Stimulated activated naive CD4-positive, alpha-beta T cell treated with Interleukin-2 at 50 U/mL for 16 hours (primary cell): ENCODE measurements around the gene ABL1.

Source experiments
- DNase-seq: peaks from one replicate; lab custom pipeline; 2025; lab: John Stamatoyannopoulos, UW

The ABL1 gene

DNA sequence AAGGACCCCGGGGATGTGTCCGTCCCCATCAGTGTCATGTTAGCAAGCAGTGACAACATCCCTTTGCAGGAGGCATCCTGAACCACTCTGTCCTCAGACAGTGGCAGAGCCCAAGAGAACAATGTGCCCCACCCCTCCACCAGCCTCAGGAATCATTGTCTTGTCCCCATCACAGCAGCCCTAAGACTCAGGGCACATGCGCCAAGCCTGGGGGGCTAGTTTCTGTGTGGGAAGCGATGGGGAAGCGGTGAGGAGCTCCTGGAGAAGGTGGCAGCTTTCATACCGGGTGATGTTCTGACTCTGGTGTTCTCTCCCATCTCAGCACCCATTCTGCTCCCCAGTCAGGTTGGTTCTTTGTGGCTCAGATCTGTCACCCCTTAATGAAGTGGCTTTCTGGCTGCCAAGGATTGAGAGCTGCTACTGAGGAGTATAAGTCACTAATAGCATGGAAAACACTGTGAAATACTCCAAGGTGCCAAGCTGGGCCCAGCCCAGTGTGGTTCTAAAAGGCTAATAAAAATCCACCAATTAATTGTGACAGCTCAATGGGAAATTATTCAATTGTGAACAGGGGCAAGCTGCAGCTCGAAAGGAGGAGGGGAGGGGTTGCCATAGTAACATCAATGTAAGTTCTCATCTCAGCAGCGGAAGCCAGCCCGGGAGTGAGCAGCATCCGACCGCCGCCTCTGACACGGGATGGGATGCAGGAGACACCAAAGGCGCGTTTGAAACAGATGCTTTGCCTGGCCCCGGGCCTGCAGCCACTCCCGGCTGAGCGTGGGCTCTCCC, 56.8 kb downstream of the ABL1 start:
- no peak for DNase-seq

DNA sequence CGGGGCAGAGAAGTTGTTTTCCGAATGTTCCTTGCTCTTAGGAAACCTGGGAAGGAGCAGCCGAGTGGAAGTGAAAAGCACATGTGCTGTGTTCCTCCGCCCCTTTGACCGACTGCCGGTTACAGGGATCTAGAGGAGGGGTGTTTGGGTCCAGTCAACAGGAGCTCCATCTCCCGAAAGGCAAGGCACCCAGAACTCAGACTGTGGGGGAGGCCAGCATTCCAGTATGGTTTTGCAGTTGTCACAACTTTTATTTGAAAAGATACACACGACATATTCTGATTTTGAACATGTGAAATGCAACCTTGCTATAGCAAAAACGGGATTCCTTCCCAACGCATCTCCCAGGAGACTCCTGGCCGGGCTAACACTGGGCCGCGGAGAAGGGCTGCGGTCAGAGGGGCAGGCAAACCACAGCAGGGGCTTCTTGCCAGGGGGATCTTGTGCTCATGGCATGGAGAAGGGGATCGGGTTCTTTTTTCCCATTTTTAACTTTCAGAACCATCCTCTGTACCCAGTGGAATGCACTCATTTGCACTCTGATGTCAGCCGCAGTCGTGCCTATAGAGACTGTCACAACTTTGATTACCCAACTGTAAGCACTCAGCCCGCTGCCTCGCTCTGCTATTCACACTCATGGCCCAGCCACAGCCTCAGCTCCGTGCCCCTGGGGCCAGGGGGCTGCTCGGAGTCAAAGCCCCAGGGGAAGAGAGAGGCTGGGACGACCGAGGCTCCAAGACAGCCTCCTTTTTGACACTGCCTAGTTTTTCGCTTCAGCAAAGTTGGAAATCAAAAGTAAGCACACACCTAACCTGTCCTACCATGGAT, 57.6 kb downstream of the ABL1 start:
- DNase-seq: no peak

DNA sequence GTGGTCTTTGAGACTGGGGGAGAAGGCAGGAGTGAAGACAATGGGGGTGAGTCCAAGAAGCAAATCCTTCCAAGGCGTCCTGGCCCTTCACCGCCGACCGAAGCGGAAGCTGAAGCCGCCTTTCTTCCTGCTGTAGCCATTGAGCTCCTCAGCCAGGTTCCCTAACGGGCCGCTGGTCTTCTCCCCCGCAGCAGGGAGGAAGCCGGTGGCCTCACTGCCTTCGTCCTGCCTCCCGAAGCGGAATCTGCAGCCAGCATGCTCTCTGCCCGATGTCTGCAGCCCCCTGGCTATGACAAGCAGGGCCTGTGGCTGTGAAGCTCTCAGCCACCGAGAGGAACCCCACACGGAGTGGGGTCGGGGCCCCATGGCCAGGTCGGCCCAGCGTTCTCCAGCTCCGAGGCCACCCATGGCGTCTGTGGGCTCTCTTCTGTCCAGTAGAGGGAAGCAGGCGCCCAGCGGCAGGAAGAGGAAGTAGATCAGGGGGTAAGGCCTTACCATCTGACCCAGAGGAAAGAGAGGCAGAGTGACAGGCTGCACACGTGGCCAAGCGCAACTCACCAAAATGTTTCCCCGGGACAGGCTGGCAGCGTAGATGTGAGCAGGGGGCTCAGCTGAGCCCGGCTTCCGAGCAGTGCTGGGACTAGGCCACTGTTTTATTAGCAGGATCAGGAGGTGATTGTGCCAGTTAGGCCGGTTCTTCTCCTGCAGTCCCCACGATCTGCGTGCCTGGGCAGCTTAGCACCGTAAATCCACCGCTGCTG, 58.5 kb downstream of the ABL1 start:
- no peak for DNase-seq

DNA sequence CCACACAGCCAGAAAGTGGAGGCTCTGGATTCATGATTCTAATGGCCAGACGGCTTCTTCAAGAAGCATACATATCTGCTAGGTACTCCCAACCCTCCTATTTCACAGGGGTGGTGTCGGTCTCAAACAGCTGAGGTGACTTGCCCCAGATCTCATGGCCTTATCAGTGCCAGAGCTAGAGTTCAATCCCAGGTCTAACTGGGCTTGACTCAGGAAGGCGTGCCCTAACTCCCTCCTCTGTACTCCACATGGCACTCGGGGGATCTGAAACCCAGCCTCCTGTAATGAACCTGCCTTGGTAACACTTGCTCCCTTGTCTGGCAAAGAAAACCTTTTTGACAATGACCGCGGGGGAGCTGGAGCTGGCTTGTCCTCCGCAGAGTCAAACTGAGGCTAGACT, 59.5 kb downstream of the ABL1 start:
- DNase-seq: no peak

DNA sequence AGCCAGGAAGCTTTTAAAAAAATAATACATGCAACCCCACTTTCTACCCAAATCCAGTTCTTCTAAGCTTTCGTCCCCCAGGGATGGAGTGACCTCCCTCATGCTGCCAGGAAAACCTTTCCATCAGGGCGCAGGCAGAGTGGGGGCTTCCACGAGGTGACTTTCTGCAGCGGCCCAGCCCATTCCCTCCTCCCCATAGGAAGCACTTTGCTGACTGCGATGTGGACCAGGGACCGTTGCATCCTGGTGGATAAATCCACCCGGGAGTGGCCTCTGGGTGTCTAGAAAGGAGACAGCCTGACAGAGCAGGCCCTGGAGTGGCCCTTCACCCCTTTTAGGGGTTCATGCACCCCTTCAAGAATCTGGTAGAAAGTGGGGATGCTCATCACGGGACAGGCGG, 60.0 kb downstream of the ABL1 start:
- DNase-seq: no peak

DNA sequence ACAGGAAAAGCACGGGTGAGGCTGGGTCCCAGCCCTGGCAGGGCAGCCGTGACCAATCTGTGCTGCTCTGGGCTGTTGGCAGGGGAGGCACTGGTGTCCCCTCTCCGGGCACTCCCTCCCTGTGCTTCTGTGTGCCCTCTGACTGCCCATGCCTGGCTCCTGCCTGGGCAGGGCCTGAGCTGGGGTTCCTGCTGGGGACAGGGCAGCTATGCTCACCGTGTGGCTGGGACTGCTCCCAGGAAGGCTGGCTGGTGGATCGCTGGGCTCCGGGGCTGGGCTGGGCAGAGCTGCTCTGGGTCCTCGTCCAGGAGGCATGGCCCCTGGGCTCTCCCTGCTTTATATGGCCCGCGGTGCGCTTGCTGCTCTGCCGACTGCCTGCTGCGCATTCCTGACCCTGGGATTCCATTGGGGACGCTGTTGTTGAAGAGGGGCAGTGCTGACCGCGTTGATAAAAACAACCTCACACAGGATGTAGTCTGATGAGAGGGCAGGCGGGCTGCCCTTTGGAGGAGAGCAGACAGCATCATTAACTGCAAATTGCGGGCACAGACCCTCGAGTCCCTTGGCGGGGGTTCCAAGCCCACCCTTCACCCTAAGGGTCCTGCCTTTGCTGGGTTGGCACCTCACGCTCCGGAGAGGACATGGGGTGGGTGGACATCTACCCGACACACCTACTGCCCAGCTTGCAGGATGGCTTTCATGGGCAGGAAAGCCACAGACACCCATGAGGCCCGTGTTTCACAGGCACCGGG, 60.6 kb downstream of the ABL1 start:
- DNase-seq: no peak

DNA sequence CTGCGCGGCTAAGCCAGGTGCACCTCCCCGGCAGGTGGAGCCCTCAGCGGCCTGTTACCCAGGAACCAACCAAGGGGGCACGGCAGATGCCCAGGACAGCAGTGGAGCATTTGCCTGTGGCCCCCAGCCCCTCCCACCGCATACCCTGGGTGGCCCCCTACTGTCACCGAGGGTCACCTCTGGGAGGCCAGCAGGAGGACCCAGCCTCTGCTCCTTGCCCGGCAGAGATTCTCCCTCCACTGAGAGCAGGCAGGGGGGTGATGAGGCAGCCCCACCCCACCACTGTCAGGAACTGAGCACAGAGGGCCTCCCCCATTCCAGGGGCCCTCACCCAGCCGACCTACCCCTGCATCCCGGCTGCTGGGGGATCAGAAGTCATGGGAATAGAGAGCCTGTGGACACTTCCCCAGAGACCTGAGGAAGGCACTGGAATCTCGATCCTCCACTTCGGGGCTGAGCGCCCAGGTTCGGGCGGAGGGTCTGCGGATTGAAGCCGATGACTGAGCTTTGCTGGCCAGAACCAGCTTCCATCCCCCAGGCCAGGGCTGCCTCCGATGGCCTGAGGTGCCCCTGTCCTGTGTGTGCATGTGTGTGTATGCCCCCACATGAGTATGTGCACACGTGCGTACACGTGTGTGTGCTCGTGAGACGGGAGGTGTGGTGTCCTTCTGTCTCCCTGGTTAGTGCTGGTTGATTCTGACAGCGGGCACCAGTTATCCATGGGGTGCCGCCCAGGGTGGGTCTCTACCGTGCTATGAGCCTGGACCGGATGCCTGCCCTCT, 61.4 kb downstream of the ABL1 start, which contains the start of gene QRFP:
TSS of gene QRFP (minus strand) at position 580 of the 782 bp plus-strand sequence. CDS start 2,974 bp downstream, outside the sequence.
- no peak for DNase-seq

DNA sequence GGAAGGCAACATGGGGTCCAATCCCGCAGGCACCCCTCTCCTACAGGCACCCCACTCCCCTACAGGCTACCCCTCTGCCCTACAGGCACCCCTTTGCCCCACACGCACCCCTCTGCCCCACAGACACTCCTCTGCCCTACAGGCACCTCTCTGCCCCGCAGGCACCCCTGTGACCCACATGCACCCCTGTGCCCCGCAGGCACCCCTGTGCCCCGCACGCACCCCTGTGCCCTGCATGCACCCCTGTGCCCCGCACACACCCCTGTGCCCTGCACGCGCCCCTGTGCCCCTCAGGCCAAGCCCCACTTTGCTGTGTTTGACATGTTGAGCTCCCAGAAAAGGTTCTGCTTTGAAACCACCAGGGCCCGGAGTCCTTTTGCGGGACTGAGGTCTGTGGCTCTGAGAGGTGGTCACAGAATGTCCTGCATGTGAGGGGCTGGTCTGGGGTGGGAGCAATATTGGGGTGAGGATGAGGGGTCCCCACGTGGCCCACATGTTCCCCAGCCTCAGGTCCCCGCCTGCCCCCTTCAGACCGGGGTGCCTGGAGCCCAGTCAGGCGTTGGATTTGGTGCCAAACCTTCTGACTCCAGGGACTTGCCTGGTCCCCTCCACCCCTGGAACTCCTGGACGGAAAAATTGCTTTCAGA, 62.2 kb downstream of the ABL1 start:
- no peak for DNase-seq

DNA sequence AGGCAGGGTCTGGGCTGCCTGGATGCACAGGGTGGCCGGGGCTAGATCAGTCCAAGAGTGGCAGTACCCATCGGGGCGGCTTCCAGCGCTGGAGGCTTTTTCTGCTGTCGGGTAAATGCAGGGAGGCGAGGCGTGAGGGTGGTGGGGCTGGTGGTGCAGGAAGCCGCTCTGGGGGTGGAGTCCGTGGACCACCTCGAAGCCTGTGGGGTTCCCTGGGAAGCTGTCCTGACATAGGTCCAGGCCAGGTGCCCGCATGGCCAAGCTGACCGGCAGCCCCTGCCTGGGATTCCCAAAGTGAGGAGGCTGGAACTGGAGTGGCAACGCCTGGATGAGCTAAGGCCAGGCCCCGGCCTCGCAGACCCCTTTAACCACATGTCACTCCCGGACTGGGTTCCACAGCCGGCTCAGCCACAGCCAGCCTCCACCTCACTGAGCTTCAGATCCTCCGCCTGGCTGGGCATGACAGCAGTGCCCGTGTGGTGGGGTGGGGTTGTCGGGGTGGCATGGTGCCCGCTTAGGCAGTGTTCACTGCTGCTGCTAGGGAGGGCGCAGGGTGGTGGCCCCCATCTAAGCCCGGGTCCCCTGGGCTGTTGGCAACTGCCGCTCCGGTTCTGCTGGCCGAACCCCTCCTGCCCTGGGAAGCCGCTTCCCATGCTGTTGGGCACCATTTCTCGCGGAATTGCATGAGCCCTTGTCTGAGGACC, 62.9 kb downstream of the ABL1 start:
- no peak for DNase-seq

DNA sequence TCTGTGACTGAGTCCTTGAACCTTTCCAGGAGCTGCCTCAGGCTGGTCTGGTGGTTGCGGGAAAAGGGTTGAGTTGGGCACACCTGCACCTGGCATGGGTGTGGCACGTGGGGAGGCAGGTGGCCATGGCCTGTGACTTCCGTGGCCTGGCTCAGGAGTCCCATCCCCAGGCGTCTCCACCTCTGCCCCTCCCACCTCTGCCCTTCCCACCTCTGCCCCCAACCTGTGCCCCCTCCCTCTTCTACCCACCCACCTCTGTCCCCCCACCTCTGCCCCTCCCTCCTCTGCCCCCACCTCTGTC, 63.4 kb downstream of the ABL1 start:
- DNase-seq: no peak

DNA sequence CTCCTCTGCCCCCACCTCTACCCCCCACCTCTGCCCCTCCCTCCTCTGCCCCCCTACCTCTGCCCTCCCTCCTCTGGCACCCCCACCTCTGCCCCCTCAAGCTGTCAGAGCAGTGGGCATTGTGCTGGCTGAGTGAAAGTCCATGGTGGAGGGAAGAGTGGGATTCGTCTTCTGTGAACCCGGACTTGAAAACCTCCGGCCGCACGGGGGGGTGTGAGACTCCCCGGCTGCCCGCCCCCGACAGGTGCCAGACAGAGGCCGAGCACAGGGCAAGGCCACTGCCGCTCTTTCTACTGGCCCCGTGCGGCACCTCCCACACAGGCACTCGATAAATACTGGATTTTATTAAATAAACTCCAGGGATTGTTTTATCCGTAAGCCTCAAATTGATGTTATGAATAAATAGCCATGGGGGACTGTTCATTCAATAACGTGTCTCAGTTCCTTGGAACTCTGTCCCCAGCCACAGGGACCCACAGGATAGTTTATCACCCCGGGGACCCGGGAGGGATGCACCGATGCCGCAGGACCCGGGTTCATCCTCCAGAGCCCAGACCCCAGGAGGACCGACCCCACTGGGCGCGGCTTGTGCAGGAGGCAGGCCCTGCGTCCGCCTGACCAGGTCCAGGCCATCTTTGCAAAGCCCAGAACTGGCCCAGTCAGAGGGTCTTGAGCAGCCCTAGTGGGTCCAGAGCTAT, 64.1 kb downstream of the ABL1 start:
- no peak for DNase-seq

DNA sequence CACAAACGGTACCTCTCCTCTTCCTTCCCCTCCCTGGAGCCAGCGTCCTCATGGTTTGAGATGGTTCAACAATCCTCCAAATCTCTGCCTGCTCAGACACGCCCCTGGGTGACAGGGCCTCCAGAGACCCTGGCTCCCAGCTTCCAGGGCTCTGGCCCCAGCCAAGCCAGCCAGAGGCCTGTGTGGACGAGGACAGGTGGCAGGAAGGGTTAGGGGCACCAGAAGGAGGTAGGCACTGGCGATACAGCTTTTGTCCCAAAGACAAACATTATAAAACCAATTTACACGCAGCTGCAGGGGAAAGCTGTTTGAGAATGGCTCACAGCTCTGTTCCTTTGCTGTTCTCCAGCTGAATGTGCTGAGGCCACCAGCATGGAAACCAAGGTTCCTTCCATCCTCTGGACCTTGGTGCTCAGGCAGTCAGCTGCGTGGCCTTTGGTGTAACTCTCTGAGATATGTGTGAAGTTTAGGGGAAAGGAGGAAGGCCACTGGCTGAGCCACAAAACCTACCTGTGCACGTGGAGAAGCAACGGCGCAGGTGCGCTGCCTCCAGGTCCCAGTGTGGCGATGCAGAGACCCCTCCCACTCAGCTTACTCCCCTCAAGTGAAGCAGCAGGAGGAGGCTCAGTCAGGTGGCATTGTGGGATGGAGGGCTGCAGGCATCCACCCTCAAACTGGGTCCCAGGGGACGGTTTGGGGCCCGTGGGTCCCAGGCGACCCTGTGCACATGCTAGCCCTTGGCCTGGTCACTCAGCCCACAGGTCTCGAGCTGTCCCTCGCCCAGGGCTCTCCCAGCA, 65.8 kb downstream of the ABL1 start:
- no peak for DNase-seq

DNA sequence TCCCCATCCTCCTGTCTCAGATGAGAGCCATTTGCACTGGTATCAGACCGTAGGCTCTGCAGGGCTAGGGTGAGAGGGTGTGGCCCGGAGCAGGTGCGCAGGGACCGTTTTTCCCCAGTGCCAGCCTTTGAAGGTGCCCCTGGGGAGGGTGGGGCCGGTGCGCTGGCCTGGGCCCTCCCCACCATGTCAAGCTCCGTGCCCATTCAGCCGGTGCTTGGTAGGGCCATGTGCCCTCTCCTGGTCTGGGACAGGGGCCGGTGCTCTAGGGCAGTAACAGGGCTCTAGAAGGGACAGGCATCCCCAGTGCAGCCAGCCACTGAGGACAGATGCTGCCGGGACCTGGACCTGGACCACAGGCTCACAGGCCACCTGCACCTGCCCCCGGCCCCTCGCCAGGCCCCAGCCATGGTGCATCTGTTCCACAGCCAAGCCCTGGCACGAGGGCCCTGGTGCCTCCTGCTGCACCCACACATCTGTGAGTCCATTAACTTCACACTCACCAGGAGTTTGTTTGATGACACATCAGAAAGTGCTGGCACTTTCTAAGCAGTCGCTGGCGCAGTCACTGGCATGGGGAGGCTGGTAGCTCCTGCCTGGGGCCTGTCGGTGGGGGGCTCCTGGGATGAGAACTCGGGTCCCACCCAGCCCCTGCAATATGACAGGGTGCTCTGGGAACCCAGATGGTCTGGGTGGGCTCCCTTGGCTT, 66.6 kb downstream of the ABL1 start:
- no peak for DNase-seq

DNA sequence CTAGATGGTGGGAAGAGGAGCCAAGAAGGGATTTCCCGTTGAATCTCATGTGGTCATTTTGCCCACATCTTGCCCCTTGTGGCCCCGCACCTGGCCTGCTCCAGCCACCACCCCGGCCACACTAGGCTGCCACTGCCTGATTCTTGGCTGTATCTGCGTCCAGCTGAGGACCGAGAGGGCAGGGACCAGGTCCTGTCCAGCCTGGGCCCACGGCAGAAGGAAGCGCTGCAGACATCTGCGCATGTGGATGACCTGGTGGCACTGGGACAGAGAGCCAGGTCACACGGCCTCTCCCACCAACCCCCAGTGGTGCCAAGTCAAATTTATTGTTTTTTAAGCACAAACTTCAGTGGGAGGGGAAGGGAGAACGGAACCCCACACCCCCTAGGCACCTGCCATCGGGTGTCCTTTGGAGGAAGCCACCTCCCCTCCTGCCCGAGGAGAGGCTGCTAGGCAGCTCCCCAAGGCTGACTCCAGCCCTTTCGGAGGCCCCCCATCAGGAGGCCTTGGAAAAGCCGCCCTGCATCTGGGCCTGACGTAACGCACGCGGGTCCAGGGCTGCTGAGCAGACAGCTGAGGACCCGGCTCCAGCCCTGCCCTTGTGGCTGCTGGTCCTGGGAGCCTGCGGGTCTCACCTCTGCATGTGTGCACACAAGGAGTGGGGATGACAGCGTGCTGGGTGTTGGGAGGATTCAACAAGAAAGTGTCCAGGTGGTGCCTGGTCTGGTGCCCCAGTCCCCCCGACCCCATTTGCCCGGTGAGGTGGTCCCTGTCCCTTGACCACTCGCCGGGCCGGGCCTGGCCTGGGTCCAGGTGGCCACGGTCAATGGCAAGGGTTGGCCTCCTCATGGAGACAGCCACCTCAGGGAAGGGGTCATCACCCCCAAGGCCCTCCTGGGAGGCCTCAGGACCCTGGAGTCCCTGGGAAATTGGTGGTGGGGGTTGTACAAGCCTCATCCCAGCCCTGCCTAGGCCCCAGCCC, 67.4 kb downstream of the ABL1 start:
- DNase-seq: no peak

DNA sequence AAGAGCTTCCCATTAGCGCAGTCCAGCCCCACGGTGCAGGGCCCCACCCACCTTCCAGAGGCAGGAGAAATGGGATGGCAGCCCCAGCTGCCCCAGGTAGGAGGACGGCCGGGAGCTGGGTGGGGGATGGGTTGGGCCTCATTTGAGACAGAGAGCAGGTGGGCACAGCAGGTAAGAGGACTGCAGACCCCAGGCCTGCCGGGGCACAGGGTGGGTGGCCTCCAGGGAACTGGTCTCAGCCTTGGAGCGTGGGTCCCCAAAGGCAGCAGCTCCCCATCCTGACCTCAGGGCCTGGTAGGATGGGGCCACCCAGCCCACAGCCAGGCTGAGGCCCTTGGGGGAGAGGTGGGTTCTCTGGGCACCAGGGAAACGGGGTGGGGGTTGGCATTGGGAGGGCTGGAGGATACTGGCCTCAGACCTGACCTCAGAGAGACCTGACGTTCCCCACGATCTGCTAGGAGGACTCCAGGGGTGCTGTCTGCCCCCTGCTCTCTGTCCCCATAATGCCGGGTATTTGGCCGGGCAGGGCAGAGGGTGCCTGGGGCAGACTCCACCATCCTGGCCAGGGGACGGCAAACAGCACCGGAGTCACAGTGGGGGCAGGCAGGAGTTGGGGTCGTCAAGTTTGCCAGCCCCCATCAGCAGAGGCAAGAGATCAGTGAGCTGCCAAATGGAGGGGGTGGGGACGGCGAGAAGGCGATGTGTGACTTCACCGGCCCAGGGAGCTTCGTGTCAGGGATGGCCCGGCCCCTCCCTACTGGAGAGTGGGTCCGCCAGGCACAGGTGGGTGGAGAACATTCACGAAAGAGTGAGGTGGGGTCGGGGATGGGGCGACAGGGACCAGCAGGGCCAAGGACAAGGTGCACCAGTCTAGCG, 68.4 kb downstream of the ABL1 start:
- no peak for DNase-seq
